Activated T-cell treated with anti-CD3 and anti-CD28 coated beads, Interleukin-2, amount 50 U/mL, for 4 hours (primary cell): ENCODE measurements around the gene GPR162. TPM values are rescaled to one million over a fixed set of nuclear protein-coding genes. Genes with fewer than 3 reads are reported as not detected.
"Not testable (repeated sequence)": the region's sequence is repeated elsewhere in the genome, so short reads cannot be mapped to it uniquely, and the experiment has no call there.

Experiments
- ATAC-seq, 2 donors: fragments of 200-7000 bp; cut with Tn5 transposase; one replicate each; pipeline ENCODE4 v1.10.0; 2021
- DNase-seq: peaks from one replicate; pipeline ENCODE4 v3.0.0-alpha.2; 2020
- H3K27me3 Mint-ChIP-seq: one replicate; pipeline ENCODE4 v1.8.0; 2021; ENCODE audit warnings: low read depth, mixed read lengths
- H3K36me3 Mint-ChIP-seq: one replicate; pipeline ENCODE4 v1.8.0; 2022; ENCODE audit warnings: mixed read lengths; ENCODE audit not compliant: insufficient read depth
- H3K4me1 Mint-ChIP-seq: one replicate; pipeline ENCODE4 v1.8.0; 2021; ENCODE audit warnings: low read depth, mixed read lengths
- H3K4me3 Mint-ChIP-seq: one replicate; pipeline ENCODE4 v1.8.0; 2021; ENCODE audit warnings: mild to moderate bottlenecking, moderate library complexity, mixed read lengths
- H3K9me3 Mint-ChIP-seq: one replicate; pipeline ENCODE4 v1.8.0; 2021; ENCODE audit warnings: mixed read lengths
- total RNA-seq, 3 donors: library from RNA; stranded (reverse); gene quantifications; one replicate each; pipeline ENCODE4 v1.2.1, GENCODE V29; 2021

Gene GPR162
- total RNA-seq, 3 donors from 2014 or later: 0.08 to 0.38 TPM; not detected in 1

DNA sequence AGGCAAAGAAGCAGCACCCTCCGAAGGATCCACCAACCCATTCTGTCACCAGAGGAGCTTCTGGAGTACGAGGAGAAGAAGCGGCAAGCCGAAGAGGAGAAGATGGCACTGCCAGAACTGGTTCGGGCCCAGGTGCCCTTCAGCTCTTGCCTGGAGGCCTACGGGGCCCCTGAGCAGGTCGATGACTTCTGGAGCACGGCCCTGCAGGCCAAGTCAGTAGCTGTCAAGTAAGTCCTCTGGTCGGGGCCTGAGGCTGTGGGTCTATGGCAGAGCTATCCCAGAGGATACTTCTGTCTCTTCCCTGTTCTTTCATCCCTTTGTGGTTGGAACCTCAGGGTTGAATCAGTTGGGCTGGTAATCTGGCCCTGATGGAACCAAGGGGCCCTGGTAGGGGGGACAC is 39.8 kb downstream of the GPR162 start:
- Mint-ChIP-seq H3K36me3 (peaks cover 57% of the 10 kb centered on the region), H3K27me3 (no peaks in the 10 kb centered on the region), H3K4me3 (no peak overlapping the region), H3K4me1 (peaks cover under 1% of the 10 kb centered on the region), H3K9me3 (no peaks in the 10 kb centered on the region)
- DNase-seq (no peak), ATAC-seq (no peak)

DNA sequence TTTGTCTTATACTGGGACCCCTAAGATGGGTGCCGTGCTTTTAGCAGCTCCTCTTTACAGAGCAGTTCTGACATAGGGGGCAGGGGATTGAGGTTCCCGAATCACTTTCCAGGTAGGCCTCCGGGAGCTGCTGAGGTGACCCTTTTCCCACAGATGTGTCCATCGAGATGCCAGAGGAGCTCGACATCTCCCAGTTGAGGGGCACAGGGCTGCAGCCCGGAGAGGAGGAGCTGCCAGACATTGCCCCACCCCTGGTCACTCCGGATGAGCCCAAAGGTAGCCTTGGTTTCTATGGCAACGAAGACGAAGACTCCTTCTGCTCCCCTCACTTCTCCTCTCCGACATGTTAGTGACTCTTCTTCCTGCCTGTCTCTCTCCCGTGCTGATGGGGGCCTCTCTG is 41.4 kb downstream of the GPR162 start:
- DNase-seq (no peak), ATAC-seq (no peak)
- H3K4me1 Mint-ChIP-seq: peaks cover 6% of the 10 kb centered on the region
- peaks cover 50% of the 10 kb centered on the region for H3K36me3 Mint-ChIP-seq
- no peak overlapping the region for H3K4me3 Mint-ChIP-seq
- H3K9me3 Mint-ChIP-seq: no peaks in the 10 kb centered on the region
- no peaks in the 10 kb centered on the region for H3K27me3 Mint-ChIP-seq

DNA sequence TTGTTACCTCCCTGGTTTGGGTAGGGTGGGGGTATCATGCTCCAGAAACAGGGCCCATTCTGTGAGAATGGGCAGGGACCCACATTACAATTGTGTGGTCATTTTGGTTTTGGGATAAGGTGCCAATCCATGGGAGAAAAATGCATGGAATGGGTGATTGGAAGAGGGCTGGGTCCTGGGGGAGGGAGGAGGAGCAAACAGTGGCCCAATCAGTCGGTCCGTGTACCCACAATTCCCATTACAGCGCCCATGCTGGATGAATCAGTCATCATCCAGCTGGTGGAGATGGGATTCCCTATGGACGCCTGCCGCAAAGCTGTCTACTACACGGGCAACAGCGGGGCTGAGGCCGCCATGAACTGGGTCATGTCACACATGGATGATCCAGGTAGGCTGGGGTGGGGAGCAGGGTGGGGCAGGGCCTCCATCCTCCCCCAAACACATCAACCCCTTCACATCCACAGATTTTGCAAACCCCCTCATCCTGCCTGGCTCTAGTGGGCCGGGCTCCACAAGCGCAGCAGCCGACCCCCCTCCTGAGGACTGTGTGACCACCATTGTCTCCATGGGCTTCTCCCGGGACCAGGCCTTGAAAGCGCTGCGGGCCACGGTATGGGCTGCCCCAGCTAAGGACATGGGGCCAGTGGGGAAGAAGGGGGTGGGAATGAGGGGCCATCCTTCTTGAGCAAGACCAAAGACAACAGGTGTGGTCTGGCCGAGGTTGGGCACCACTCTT is 42.1 kb downstream of the GPR162 start:
- no peaks in the 10 kb centered on the region for H3K9me3 Mint-ChIP-seq
- H3K27me3 Mint-ChIP-seq: no peaks in the 10 kb centered on the region
- H3K4me1 Mint-ChIP-seq: peaks cover 12% of the 10 kb centered on the region
- H3K36me3 Mint-ChIP-seq: peaks cover 50% of the 10 kb centered on the region
- ATAC-seq (no peak), DNase-seq (no peak)
- no peak overlapping the region for H3K4me3 Mint-ChIP-seq

DNA sequence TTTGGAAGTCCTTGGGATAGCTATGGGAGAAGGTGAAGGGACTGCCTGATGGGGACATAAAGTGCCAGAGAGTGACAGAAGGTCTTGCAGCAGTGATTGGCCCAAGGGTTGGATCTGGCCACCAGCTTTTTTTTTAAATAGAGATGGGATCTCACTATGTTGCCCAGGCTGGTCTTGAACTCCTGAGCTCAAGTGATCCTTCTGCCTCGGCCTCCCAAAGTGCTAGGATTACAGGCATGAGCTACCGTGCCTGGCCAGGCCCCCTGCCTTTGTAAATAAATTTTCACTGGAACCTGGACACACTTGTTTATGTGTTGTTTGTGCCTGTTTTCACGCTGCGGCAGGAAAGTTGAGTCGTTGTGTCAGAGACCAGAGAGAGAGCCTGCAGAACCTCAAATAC is 43.7 kb downstream of the GPR162 start:
- Mint-ChIP-seq H3K4me3 (peak overlapping the region; percentile 29), H3K36me3 (peaks cover 57% of the 10 kb centered on the region), H3K4me1 (peaks cover 26% of the 10 kb centered on the region)
- not testable (repeated sequence) for DNase-seq, ATAC-seq, H3K9me3 Mint-ChIP-seq, H3K27me3 Mint-ChIP-seq

DNA sequence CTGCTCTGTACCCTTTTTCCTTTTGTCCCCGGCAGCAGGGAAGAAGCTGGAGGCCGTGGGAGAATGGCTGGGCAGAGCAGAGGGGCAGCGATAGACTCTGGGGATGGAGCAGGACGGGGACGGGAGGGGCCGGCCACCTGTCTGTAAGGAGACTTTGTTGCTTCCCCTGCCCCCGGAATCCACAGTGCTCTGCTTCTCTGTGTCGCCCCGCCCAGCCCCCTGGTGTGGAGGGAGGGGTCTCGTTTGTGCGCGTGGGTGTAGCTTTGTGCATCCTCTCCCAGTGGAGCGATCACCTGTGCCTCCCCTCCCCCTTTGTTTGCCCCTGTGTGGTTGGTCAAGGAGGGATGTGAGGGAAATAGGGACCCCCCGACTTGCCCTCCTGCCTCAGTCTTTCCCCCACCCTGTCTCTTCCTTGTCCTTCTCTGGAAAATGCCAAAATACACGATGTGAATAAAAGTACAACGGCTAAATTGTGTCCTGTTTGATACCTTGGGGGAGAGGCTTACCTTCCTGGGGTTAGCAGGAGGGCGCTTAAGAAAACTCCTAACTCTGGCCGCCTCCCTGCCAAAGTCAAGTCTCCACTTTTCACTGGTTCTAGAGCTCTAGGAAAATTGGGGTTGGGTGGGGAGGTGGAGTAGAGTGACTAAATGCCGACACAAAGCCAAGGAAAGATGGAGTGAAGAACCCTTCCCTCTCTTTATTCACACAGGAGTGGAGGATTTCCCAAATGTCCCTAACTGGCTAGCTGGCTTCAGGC is 44.7 kb downstream of the GPR162 start:
- no peaks in the 10 kb centered on the region for H3K27me3 Mint-ChIP-seq
- no peak for DNase-seq
- H3K4me3 Mint-ChIP-seq: peak overlapping the region; percentile 93
- H3K4me1 Mint-ChIP-seq: peaks cover 36% of the 10 kb centered on the region
- peaks cover 54% of the 10 kb centered on the region for H3K36me3 Mint-ChIP-seq
- H3K9me3 Mint-ChIP-seq: no peaks in the 10 kb centered on the region
- ATAC-seq: no peak

DNA sequence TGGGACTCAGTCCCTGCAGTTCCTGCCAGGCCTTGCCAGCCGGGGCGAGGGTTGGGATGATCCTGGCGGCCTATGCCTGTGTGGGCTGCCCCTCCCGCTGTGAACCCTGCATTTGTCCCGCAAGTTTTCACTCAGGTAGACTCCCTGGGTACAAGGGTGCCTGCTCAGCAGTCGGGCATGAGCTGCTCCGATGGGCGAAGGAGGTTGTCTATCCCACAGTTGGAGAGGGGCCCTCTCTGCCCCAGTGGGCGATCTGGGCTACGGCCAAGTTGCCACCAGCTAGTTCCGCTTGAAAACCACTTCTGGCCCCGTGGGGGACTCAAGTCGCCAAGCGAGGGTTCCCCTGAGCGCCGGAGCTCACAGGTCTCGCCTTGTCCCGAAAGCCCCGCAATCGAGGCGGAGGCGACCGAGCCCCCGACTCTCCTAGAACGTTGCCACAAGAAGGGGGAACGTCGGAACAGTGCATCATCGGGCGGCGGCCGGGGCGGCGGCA is 45.3 kb downstream of the GPR162 start:
- DNase-seq: no peak
- peaks cover 51% of the 10 kb centered on the region for H3K36me3 Mint-ChIP-seq
- H3K4me1 Mint-ChIP-seq: peaks cover 42% of the 10 kb centered on the region

DNA sequence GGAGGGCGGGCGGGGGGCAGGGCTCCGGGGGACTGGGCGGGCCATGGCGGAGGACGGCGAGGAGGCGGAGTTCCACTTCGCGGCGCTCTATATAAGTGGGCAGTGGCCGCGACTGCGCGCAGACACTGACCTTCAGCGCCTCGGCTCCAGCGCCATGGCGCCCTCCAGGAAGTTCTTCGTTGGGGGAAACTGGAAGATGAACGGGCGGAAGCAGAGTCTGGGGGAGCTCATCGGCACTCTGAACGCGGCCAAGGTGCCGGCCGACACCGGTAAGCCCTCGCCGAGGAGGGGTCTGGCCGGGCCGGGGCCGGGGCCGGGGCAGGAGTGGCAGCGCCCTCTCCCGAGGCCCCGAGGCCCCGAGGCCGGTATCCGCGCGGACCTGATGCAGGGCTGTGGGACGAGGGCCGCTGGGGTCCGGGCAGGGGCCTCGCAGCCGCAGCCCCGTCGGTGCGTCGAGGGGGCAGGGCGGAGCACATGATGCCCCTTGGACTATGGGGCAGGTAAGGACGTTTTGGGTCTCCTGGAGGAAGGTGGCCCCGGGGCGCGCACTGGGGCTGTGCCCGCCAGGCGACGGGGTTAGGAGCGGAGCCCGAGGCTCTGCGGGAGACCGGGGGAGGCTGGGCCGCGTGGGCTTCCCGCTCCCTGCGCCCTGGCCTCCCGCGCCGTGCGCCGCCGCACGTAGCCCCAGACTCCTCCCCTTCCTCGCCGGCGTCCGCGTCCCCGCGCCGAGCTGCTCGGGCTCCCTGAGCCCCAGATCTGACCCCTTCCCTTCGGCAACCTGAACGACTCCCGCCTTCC is 46.0 kb downstream of the GPR162 start, which contains the start of gene TPI1:
TSS of gene TPI1 (plus strand) at position 119 of the 798 bp plus-strand sequence. CDS start at position 155, 36 bp downstream.
- DNase-seq: peak; percentile 78
- Mint-ChIP-seq H3K9me3 (no peaks in the 10 kb centered on the region), H3K27me3 (no peaks in the 10 kb centered on the region), H3K4me1 (peaks cover 49% of the 10 kb centered on the region), H3K4me3 (peak within 1 kb of the TSS; percentile 95), H3K36me3 (peaks cover 47% of the 10 kb centered on the region)
- ATAC-seq: peak; percentile 79 to 81

More for the DNA sequence above, 45.3 kb downstream of the GPR162 start:
- peak; percentile 1 to 3 for ATAC-seq
- no peaks in the 10 kb centered on the region for H3K9me3 Mint-ChIP-seq
- H3K27me3 Mint-ChIP-seq: no peaks in the 10 kb centered on the region
- H3K4me3 Mint-ChIP-seq: peak overlapping the region; percentile 93

DNA sequence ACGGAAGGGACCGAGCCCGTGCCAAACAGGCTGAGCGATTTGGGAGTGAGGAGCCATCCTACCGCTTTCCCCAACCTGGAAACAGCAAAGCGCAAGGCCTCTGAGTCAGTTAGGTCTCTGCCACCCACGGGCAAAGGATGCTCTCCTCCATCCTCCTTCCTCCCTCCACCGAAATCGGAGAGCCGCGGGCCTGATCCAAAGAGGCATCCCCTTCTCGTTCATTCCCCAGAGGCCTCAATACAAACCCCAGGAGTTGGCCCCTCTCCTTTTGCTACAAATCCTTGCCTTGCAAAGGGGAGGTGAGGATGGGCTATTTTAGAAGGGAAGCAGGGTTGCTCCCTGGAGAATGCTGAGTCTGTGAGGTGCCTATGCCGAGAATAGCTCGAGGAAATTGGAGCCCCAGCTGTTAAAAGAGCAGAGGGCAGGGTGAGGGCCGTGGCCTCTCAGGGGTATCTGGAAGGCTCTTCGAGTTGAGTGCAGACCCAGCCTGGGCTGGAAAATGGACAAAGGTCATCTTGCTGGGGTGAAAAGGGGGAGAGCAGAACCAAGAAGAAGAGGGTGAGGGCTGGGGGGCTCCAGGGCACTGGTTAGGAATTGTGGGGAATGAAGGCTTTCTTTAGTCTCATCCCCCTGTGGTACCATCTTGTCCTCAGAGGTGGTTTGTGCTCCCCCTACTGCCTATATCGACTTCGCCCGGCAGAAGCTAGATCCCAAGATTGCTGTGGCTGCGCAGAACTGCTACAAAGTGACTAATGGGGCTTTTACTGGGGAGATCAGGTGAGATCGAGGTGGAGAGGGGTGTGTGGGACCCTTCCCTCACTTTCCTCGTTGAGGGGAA is 46.8 kb downstream of the GPR162 start:
- H3K27me3 Mint-ChIP-seq: no peaks in the 10 kb centered on the region
- H3K4me3 Mint-ChIP-seq: peak overlapping the region; percentile 95
- H3K36me3 Mint-ChIP-seq: peaks cover 44% of the 10 kb centered on the region
- peaks cover 50% of the 10 kb centered on the region for H3K4me1 Mint-ChIP-seq
- H3K9me3 Mint-ChIP-seq: no peaks in the 10 kb centered on the region
- ATAC-seq (peak in 1 of 2 donors; percentile 1), DNase-seq (peak; percentile 38)

DNA sequence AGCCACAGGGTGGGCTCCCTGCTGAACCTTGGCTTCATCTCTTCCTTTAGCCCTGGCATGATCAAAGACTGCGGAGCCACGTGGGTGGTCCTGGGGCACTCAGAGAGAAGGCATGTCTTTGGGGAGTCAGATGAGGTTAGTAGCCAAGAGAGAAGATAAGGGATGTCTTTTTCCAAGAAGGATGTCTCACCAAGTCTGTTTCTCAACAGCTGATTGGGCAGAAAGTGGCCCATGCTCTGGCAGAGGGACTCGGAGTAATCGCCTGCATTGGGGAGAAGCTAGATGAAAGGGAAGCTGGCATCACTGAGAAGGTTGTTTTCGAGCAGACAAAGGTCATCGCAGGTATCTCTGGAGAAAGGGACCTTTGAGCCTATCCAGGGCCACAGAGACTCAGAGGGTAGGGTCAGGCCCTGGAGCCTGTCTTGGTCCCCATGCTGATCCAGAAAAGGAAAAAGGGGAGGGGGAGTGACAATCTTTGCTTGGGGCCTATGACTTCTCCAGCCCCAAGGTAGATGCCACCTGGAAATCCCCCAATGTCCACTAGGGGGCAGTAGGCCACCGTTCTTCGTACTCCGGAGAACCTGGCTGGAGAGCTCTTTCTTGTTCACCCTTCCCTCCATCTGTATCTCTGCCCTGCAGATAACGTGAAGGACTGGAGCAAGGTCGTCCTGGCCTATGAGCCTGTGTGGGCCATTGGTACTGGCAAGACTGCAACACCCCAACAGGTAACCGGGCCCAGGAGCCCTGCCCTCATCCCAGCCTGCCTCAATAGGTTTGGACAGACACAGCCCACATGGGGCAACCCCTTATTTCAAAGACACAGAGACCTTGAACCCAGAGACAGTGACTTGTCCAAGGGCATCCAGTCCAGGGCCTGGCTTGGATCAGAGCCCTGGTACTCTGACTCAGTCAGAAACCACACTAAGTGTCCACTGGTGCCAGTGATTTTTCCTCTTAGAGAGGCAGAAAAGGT is 47.7 kb downstream of the GPR162 start:
- Mint-ChIP-seq H3K4me1 (peaks cover 53% of the 10 kb centered on the region), H3K4me3 (peak overlapping the region; percentile 95), H3K36me3 (peaks cover 41% of the 10 kb centered on the region), H3K27me3 (no peaks in the 10 kb centered on the region), H3K9me3 (no peaks in the 10 kb centered on the region)
- peak; percentile 88 for DNase-seq
- ATAC-seq: no peak

DNA sequence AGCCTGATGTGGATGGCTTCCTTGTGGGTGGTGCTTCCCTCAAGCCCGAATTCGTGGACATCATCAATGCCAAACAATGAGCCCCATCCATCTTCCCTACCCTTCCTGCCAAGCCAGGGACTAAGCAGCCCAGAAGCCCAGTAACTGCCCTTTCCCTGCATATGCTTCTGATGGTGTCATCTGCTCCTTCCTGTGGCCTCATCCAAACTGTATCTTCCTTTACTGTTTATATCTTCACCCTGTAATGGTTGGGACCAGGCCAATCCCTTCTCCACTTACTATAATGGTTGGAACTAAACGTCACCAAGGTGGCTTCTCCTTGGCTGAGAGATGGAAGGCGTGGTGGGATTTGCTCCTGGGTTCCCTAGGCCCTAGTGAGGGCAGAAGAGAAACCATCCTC is 48.7 kb downstream of the GPR162 start:
- Mint-ChIP-seq H3K36me3 (peaks cover 33% of the 10 kb centered on the region), H3K4me1 (peaks cover 53% of the 10 kb centered on the region), H3K4me3 (peak overlapping the region; percentile 49)
- ATAC-seq, H3K27me3 Mint-ChIP-seq, H3K9me3 Mint-ChIP-seq, DNase-seq: not testable (repeated sequence)

DNA sequence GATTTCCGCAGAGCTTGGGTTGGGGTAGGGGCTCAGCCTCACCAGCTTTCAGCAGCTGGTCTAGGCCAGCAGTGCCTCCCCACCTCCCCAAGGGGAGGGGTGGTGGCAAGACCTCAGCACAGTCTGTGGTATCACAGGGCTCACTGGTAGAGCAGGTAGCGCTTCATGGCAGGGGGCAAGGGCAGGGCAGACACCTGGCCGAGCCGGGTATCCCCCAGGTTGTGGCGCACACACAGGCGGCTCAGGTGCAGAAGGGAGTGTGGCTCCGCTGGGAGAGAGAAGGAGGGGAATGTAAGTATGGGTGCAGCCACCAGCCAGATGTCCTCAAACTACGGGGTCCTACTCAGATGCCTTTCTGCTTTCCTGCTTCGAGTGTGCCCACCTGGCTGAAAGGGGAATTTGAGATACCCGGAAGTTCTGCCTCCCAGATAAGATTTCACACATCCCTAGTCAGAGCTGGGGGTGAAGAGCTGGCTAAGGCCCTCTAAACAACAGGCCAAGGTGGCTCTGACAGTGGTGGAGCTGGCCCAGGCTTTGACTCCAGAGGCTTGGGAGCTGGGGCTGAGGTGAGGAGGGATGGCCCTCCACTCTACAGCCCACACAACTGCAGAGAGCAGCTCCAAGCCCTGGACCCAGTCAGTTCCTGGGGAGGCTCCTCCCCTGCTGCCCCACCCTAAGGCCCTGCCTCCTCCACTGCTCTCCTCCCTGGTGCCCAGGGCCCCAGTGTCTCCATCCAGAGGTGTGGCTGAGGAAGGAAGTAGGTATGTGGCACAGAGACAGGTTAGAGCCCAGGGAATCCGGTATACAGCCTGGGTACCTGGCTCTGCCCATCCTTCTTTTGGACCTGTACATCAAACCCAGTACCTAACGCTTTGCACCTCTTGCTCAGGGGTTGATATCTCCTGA is 49.7 kb downstream of the GPR162 start:
- Mint-ChIP-seq H3K4me3 (peak overlapping the region; percentile 92), H3K4me1 (peaks cover 53% of the 10 kb centered on the region), H3K36me3 (peaks cover 26% of the 10 kb centered on the region), H3K27me3 (no peaks in the 10 kb centered on the region), H3K9me3 (no peaks in the 10 kb centered on the region)
- DNase-seq (no peak), ATAC-seq (no peak)
